K562 (cell line): ENCODE results near the gene GGTLC1. TPM values are rescaled to one million over a fixed set of nuclear protein-coding genes. Genes with fewer than 3 reads are reported as not detected.
"Not testable (repeated sequence)": the region's sequence is repeated elsewhere in the genome, so short reads cannot be mapped to it uniquely, and the experiment has no call there.

Experiments
- ATAC-seq: fragments of 200-7000 bp; cut with Tn5 transposase; 3 replicates; pipeline ENCODE4 v1.9.1; 2020; ENCODE audit warnings: moderate library complexity
- BruUV-seq: library from RNA; stranded (reverse); fragments of 400-500 nt; replicated peaks from 2 replicates; lab custom pipeline; 2021; lab: Mats Ljungman, UMichigan
- CTCF ChIA-PET: fragments of 300-600 bp; formaldehyde crosslinking; extraction: SDS; loops from one replicate; lab custom pipeline; 2021; ENCODE audit warnings: low intra/inter-chr PET ratio; lab: Yijun Ruan, JAX
- POLR2A ChIA-PET: fragments of 300-600, 350-650 bp; sonication (Branson Sonifier 250); formaldehyde crosslinking; extraction: SDS; loops from one replicate; lab custom pipeline; 2021; ENCODE audit warnings: antibody characterized with exemption, inconsistent platforms; lab: Yijun Ruan, JAX
- DNase-seq, 4 experiments: peaks; one replicate each; pipeline versions ENCODE4 v3.0.0 to v3.0.0-alpha.2; 2011 to 2018; ENCODE audit warnings: low spot score in 3 of 4, mixed read lengths in 3 of 4; ENCODE audit errors: extremely low read depth in 1 of 4
- FAIRE-seq: peaks from 2 replicates; lab custom pipeline; 2011; peaks lifted over from hg19 to GRCh38; lab: Jason Lieb, UNC
- H2AFZ ChIP-seq: 2 replicates; pipeline ENCODE4 v1.6.0; 2011; ENCODE audit warnings: low read depth, low read length, control low read depth, inconsistent platforms
- H3K27ac ChIP-seq: fragments of 200-600 bp; 3 replicates; pipeline ENCODE4 v1.8.0; 2011; ENCODE audit warnings: low read depth, mild to moderate bottlenecking, control low read depth, inconsistent platforms, low read length, moderate library complexity, mixed read lengths; ENCODE audit errors: extremely low read depth
- H3K27me3 ChIP-seq, 2 experiments: fragments of 300-600 bp in 1 of 2; 2 replicates in 1 of 2; 3 replicates in 1 of 2; pipeline versions ENCODE4 v1.6.0 to v1.8.0; 2011; ENCODE audit warnings: inconsistent platforms in 2 of 2, low read length in 2 of 2, mild to moderate bottlenecking in 1 of 2, mixed read lengths in 1 of 2, moderate library complexity in 1 of 2; ENCODE audit not compliant: control insufficient read depth in 2 of 2, insufficient read depth in 2 of 2
- H3K36me3 ChIP-seq: fragments of 300-600 bp; 3 replicates; pipeline ENCODE4 v1.8.0; 2011; ENCODE audit warnings: mild to moderate bottlenecking, low read length, inconsistent platforms; ENCODE audit not compliant: control insufficient read depth, insufficient read depth
- H3K4me1 ChIP-seq, 2 experiments: fragments of 200-600 bp in 1 of 2; replicated peaks in 1 of 2; 2 replicates in 1 of 2; 3 replicates in 1 of 2; pipeline versions ENCODE4 v1.5.1 to v1.8.0; 2011; ENCODE audit warnings: inconsistent platforms in 2 of 2, low read length in 2 of 2, mild to moderate bottlenecking in 1 of 2, mixed read lengths in 1 of 2, moderate library complexity in 1 of 2; ENCODE audit not compliant: control insufficient read depth in 2 of 2, insufficient read depth in 2 of 2
- H3K4me2 ChIP-seq: 2 replicates; pipeline ENCODE4 v1.6.1; 2011; ENCODE audit warnings: low read length, control low read depth, inconsistent platforms, mixed read lengths; ENCODE audit not compliant: insufficient read depth
- H3K4me3 ChIP-seq: fragments of 200-600 bp; sonication (generic), shearing (Covaris generic); 2 replicates; pipeline ENCODE4 v1.5.1; 2016; ENCODE audit warnings: control low read depth, inconsistent platforms
- H3K79me2 ChIP-seq: fragments of 200-600 bp; 3 replicates; pipeline ENCODE4 v1.8.0; 2011; ENCODE audit warnings: low read length, inconsistent platforms; ENCODE audit not compliant: control insufficient read depth, insufficient read depth
- H3K9ac ChIP-seq, 2 experiments: 2 replicates each; pipeline versions ENCODE4 v1.6.0 to v1.6.1; 2011; ENCODE audit warnings: low read depth in 2 of 2, low read length in 2 of 2, control low read depth in 1 of 2, inconsistent platforms in 1 of 2, mild to moderate bottlenecking in 1 of 2, mixed read lengths in 1 of 2; ENCODE audit not compliant: insufficient read depth in 1 of 2
- H3K9me1 ChIP-seq: one replicate; pipeline ENCODE4 v1.6.0; 2011; ENCODE audit warnings: inconsistent platforms, mild to moderate bottlenecking, low read length, moderate library complexity; ENCODE audit not compliant: control insufficient read depth, insufficient read depth
- H3K9me3 ChIP-seq: replicated peaks from 2 replicates; pipeline ENCODE4 v1.5.1; 2011; ENCODE audit warnings: low read depth, low read length, inconsistent platforms; ENCODE audit not compliant: control insufficient read depth, insufficient read depth
- H4K20me1 ChIP-seq: replicated peaks from 2 replicates; pipeline ENCODE4 v1.6.1; 2011; ENCODE audit warnings: low read length, inconsistent platforms, mixed read lengths; ENCODE audit not compliant: control insufficient read depth, insufficient read depth
- WGBS: fragments of 100-300 bp; shearing (Covaris generic); methylation state at CpG from one replicate; pipeline ENCODE4 v1.1.6; 2016; ENCODE audit warnings: low coverage, mixed read lengths; ENCODE audit not compliant: insufficient coverage; ENCODE audit errors: missing lambda C conversion rate; 5-methylcytosine and 5-hydroxymethylcytosine counted together
- in situ Hi-C: fragments of 300-500 bp; cut with MboI; formaldehyde crosslinking; loops from 4 replicates; pipeline ENCODE4 v1.15.0; 2018; ENCODE audit warnings: inconsistent platforms, mixed read lengths
- intact Hi-C: fragments of 100-400 bp; cut with micrococcal nuclease; formaldehyde crosslinking; loops from 2 replicates; pipeline ENCODE4 v1.14.2; 2022
- polyA plus RNA-seq, 8 experiments: library from polyadenylated mRNA; depleted of rRNA in 4 of 8; stranded (reverse) in 5 of 8; unstranded in 3 of 8; fragments of >200 nt; fragmentation: Nextera tagmentation in 2 of 8; fragmentation: Illumina TruSeq in 1 of 8; extraction: Ambion mirVana in 2 of 8; extraction: Trizol in 1 of 8; gene quantifications; 2 replicates each; pipeline versions ENCODE4 v1.2.1 to v1.2.3, GENCODE V29; 2011 to 2014; ENCODE audit warnings: inconsistent platforms in 1 of 8, missing spikeins in 1 of 8
- total RNA-seq, 7 experiments: library from RNA; depleted of rRNA in 6 of 7; stranded (reverse); fragments of >200 nt in 6 of 7; fragmentation: Illumina TruSeq in 2 of 7; extraction: Trizol in 2 of 7; gene quantifications; 2 replicates each; pipeline versions ENCODE4 v1.2.1 to v1.2.3, GENCODE V29; 2011 to 2021; ENCODE audit warnings: low replicate concordance in 1 of 7

GGTLC1 gene
- total and polyA plus RNA-seq, 9 of the 15 experiments (the other 6 are each of a cell fraction or from before 2014, with no cell fraction given) = not detected

DNA sequence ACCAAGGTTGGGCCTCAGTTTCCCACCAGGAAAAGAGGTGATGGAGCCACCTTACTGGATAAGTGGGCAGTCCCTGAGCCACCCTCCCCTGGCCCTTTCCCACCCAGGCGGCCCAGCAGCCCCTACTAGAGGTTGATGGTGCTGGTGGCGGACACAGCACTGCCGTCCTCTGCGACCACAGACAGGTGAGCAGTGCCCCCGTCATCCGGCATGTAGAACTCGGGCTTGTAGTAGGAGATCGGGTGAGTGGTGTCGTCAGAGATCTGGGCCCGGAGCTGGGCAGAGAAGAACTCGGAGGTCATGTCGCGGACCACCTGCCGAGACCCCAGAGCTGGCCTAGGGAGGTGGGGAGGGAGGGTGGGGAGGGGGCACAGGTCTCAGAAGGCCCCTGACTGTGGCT, 2.3 kb downstream of the GGTLC1 start:
- H3K27me3 ChIP-seq, H3K9ac ChIP-seq, H3K79me2 ChIP-seq, ATAC-seq, H3K4me2 ChIP-seq, DNase-seq, H3K36me3 ChIP-seq, POLR2A ChIA-PET, in situ Hi-C loops, FAIRE-seq, H3K27ac ChIP-seq, CTCF ChIA-PET, H3K4me3 ChIP-seq, H3K9me3 ChIP-seq, BruUV-seq, H3K4me1 ChIP-seq, H2AFZ ChIP-seq, H4K20me1 ChIP-seq, intact Hi-C loops, H3K9me1 ChIP-seq: not testable (repeated sequence)
- WGBS = 0% methylated on average over 4 of the region's 14 CpGs

DNA sequence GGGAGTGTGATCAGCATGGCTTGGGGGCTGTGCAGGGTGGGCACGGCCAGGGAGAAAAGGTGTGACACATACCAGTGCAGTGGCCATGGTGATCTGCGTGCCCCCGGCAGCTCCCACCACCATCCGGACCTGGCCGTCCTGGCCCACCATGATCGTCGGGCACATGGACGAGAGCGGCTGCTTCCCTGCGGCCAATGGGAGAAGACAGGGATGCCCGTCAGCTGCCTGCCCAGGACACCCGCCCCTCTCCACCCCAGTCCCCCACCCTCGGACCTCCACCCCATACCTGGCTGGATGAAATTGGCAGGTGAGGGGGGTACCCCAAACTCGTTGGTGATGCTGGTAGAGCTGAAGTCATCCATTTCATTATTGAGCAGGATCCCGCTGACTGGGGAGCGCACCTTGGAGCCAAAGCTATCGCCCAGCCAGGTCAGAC, 2.8 kb downstream of the GGTLC1 start:
- not testable (repeated sequence) for FAIRE-seq

GRCh38 chr20:23985066-23985789, 3.4 kb downstream of the GGTLC1 start:
- H3K4me1 ChIP-seq, ATAC-seq, H2AFZ ChIP-seq, CTCF ChIA-PET, H3K9ac ChIP-seq, DNase-seq, POLR2A ChIA-PET, H3K27me3 ChIP-seq, H3K9me1 ChIP-seq, H3K79me2 ChIP-seq, H3K4me3 ChIP-seq, FAIRE-seq, H3K36me3 ChIP-seq, intact Hi-C loops, H3K27ac ChIP-seq, H3K4me2 ChIP-seq, H3K9me3 ChIP-seq, BruUV-seq, in situ Hi-C loops, H4K20me1 ChIP-seq: not testable (repeated sequence)
- WGBS = 3% methylated on average over 8 of the region's 15 CpGs

More for the DNA sequence above, 2.8 kb downstream of the GGTLC1 start:
- H3K36me3 ChIP-seq, H3K79me2 ChIP-seq, DNase-seq, CTCF ChIA-PET, POLR2A ChIA-PET, H3K9me1 ChIP-seq, H3K9ac ChIP-seq, H3K4me1 ChIP-seq, H3K27ac ChIP-seq, in situ Hi-C loops, H2AFZ ChIP-seq, H3K9me3 ChIP-seq, H3K4me3 ChIP-seq, H4K20me1 ChIP-seq, ATAC-seq, H3K27me3 ChIP-seq, H3K4me2 ChIP-seq, intact Hi-C loops, BruUV-seq: not testable (repeated sequence)
- WGBS = no CpG with 5 or more reads among the region's 17 CpGs
